Activated B cell treated with CpG ODN at 0.5 μM for 24 hours (primary cell): ENCODE data around the gene SRGAP1. TPM values are rescaled to one million over a fixed set of nuclear protein-coding genes. Genes with fewer than 3 reads are reported as not detected.

ENCODE experiments used
- ATAC-seq: fragments of 200-7000 bp; cut with Tn5 transposase; one replicate; pipeline ENCODE4 v1.10.0; 2021; ENCODE audit warnings: low read depth, mild to moderate bottlenecking, moderate library complexity
- CTCF ChIA-PET: fragments of 350-600 bp; sonication (Branson Sonifier 250); formaldehyde crosslinking; loops from one replicate; lab custom pipeline; 2021; ENCODE audit warnings: antibody characterized with exemption; lab: Charles Lee
- POLR2A ChIA-PET: fragments of 350-600 bp; sonication (Branson Sonifier 250); formaldehyde crosslinking; loops from one replicate; lab custom pipeline; 2021; ENCODE audit warnings: antibody characterized with exemption; lab: Charles Lee
- DNase-seq: peaks from one replicate; pipeline ENCODE4 v3.0.0; 2022
- H3K27ac Mint-ChIP-seq: one replicate; pipeline ENCODE4 v1.8.0; 2020; ENCODE audit warnings: mixed read lengths
- H3K27me3 Mint-ChIP-seq: one replicate; pipeline ENCODE4 v1.8.0; 2021; ENCODE audit warnings: mixed read lengths
- H3K36me3 Mint-ChIP-seq: one replicate; pipeline ENCODE4 v1.8.0; 2021; ENCODE audit warnings: low read depth, mixed read lengths
- H3K4me1 Mint-ChIP-seq: one replicate; pipeline ENCODE4 v1.8.0; 2021; ENCODE audit warnings: mixed read lengths
- H3K4me3 Mint-ChIP-seq: one replicate; pipeline ENCODE4 v1.8.0; 2020; ENCODE audit warnings: mild to moderate bottlenecking, mixed read lengths
- H3K9me3 Mint-ChIP-seq: one replicate; pipeline ENCODE4 v1.8.0; 2020; ENCODE audit warnings: mixed read lengths
- CTCF ChIP-seq: fragments of 200-600 bp; IDR thresholded peaks from one replicate; pipeline ENCODE4 v1.8.0; 2022; ENCODE audit warnings: antibody characterized with exemption, mild to moderate bottlenecking
- intact Hi-C: fragments of 100-400 bp; cut with micrococcal nuclease; formaldehyde crosslinking; loops from one replicate; pipeline ENCODE4 v1.15.1; 2024
- total RNA-seq: library from RNA; stranded (reverse); gene quantifications from 2 replicates; pipeline ENCODE4 v1.2.3, GENCODE V29; 2022

The SRGAP1 gene
- total RNA-seq, 1 donor from 2014 or later = 1.1 TPM

GRCh38 chr12:63821781-63822251, 22.7 kb upstream of the SRGAP1 start:
- H3K27ac Mint-ChIP-seq = no peak overlapping the region
- H3K4me3 Mint-ChIP-seq = peak overlapping the region; percentile 74
- intact Hi-C loops = no loop called here
- peaks cover 14% of the 10 kb centered on the region for H3K9me3 Mint-ChIP-seq
- TF ChIP-seq CTCF = no peak
- POLR2A ChIA-PET = no interaction called here
- H3K27me3 Mint-ChIP-seq = peaks cover 21% of the 10 kb centered on the region
- peaks cover 6% of the 10 kb centered on the region for H3K4me1 Mint-ChIP-seq
- DNase-seq (no peak), ATAC-seq (no peak)
- CTCF ChIA-PET = interaction anchor here (1.0 kb wide), 1 partner anchor 9 kb away, joined by 3 read pairs; no protein-coding TSS in a partner anchor
- no peaks in the 10 kb centered on the region for H3K36me3 Mint-ChIP-seq

GRCh38 chr12:63822352-63822751, 22.1 kb upstream of the SRGAP1 start:
- no peak overlapping the region for H3K4me3 Mint-ChIP-seq
- TF ChIP-seq CTCF = no peak
- no peaks in the 10 kb centered on the region for H3K36me3 Mint-ChIP-seq
- H3K27me3 Mint-ChIP-seq = peaks cover 21% of the 10 kb centered on the region
- CTCF ChIA-PET = interaction anchor here (1.0 kb wide), 1 partner anchor 9 kb away, joined by 3 read pairs; no protein-coding TSS in a partner anchor
- H3K4me1 Mint-ChIP-seq = peaks cover 6% of the 10 kb centered on the region
- H3K9me3 Mint-ChIP-seq = peaks cover 14% of the 10 kb centered on the region
- ATAC-seq = no peak
- DNase-seq = no peak
- POLR2A ChIA-PET = no interaction called here
- intact Hi-C loops = no loop called here
- H3K27ac Mint-ChIP-seq = no peak overlapping the region

- DNase-seq (no peak), ATAC-seq (no peak)
- CTCF ChIA-PET = no interaction called here
- H3K4me3 Mint-ChIP-seq = no peak overlapping the region
- H3K27me3 Mint-ChIP-seq = peaks cover 21% of the 10 kb centered on the region
- no peaks in the 10 kb centered on the region for H3K36me3 Mint-ChIP-seq
- intact Hi-C loops = no loop called here
- H3K9me3 Mint-ChIP-seq = peaks cover 14% of the 10 kb centered on the region
- TF ChIP-seq CTCF = no peak
- POLR2A ChIA-PET = no interaction called here
- no peak overlapping the region for H3K27ac Mint-ChIP-seq
- peaks cover 6% of the 10 kb centered on the region for H3K4me1 Mint-ChIP-seq
Observed at GRCh38 chr12:63823040-63823439, 21.5 kb upstream of the SRGAP1 start.

GRCh38 chr12:63826006-63826585, 18.4 kb upstream of the SRGAP1 start:
- peaks cover 5% of the 10 kb centered on the region for H3K9me3 Mint-ChIP-seq
- intact Hi-C loops = loop anchor here (1.0 kb wide), 1 partner anchor 430 kb away; no protein-coding TSS in a partner anchor
- H3K4me3 Mint-ChIP-seq = no peak overlapping the region
- no peak for TF ChIP-seq CTCF
- H3K4me1 Mint-ChIP-seq = peaks cover 6% of the 10 kb centered on the region
- peaks cover 17% of the 10 kb centered on the region for H3K27me3 Mint-ChIP-seq
- POLR2A ChIA-PET = no interaction called here
- CTCF ChIA-PET = interaction anchor here (2.4 kb wide), 1 partner anchor 430 kb away, joined by 12 read pairs; no protein-coding TSS in a partner anchor
- H3K27ac Mint-ChIP-seq = no peak overlapping the region
- DNase-seq (no peak), ATAC-seq (no peak)
- H3K36me3 Mint-ChIP-seq = no peaks in the 10 kb centered on the region

GRCh38 chr12:63828867-63829266, 15.6 kb upstream of the SRGAP1 start:
- POLR2A ChIA-PET = no interaction called here
- ATAC-seq (no peak), DNase-seq (no peak)
- Mint-ChIP-seq H3K9me3 (peaks cover 5% of the 10 kb centered on the region), H3K36me3 (no peaks in the 10 kb centered on the region), H3K4me1 (no peaks in the 10 kb centered on the region), H3K27me3 (peaks cover 10% of the 10 kb centered on the region), H3K27ac (no peak overlapping the region), H3K4me3 (no peak overlapping the region)
- CTCF ChIA-PET = interaction anchor here (1.2 kb wide), 1 partner anchor 415 kb away, joined by 3 read pairs; no protein-coding TSS in a partner anchor
- intact Hi-C loops = no loop called here
- TF ChIP-seq CTCF = no peak
